HepG2 (cell line): ENCODE measurements around the gene OGFOD3. TPM values are rescaled to one million over a fixed set of nuclear protein-coding genes. Genes with fewer than 3 reads are reported as not detected.

Source experiments
- HNF4A ChIP-seq: sonication (generic); formaldehyde crosslinking; IDR thresholded peaks from 2 replicates; pipeline ENCODE4 v1.4.0; 2020; ENCODE audit warnings: missing genetic modification reagents
- NKX3-1 ChIP-seq: sonication (generic); formaldehyde crosslinking; IDR thresholded peaks from 2 replicates; pipeline ENCODE4 v1.5.0; 2020; ENCODE audit warnings: missing genetic modification reagents
- SIX1 ChIP-seq: sonication (generic); formaldehyde crosslinking; IDR thresholded peaks from 2 replicates; pipeline ENCODE4 v1.4.0; 2020; ENCODE audit warnings: missing genetic modification reagents, borderline replicate concordance
- ZNF292 ChIP-seq: sonication (generic); formaldehyde crosslinking; IDR thresholded peaks from 2 replicates; pipeline ENCODE4 v1.8.1; 2022; ENCODE audit warnings: mild to moderate bottlenecking, low read depth, missing genetic modification reagents, borderline replicate concordance
- ZNF547 ChIP-seq: sonication (generic); formaldehyde crosslinking; IDR thresholded peaks from 2 replicates; pipeline ENCODE4 v1.5.1; 2020; ENCODE audit warnings: mild to moderate bottlenecking, missing genetic modification reagents
- ZNF572 ChIP-seq: sonication (generic); formaldehyde crosslinking; IDR thresholded peaks from 2 replicates; pipeline ENCODE4 v1.5.1; 2020; ENCODE audit warnings: mild to moderate bottlenecking, missing genetic modification reagents
- ZNF660 ChIP-seq: sonication (generic); formaldehyde crosslinking; IDR thresholded peaks from 2 replicates; pipeline ENCODE4 v1.5.1; 2020; ENCODE audit warnings: mild to moderate bottlenecking, low read depth, missing genetic modification reagents, borderline replicate concordance
- polyA plus RNA-seq, 8 experiments: library from polyadenylated mRNA; depleted of rRNA in 3 of 8; stranded (reverse) in 7 of 8; unstranded in 1 of 8; fragments of >200 nt; fragmentation: Illumina TruSeq in 4 of 8; extraction: Trizol in 4 of 8; gene quantifications; 2 replicates each; pipeline versions ENCODE4 v1.2.1 to v1.2.3, GENCODE V29; 2011 to 2016; ENCODE audit warnings: low read depth in 4 of 8, missing spikeins in 1 of 8, mixed read lengths in 1 of 8; ENCODE audit not compliant: insufficient read depth in 1 of 8
- total RNA-seq, 5 experiments: library from RNA; depleted of rRNA; stranded (reverse); fragments of >200 nt; fragmentation: Illumina TruSeq; extraction: Trizol; gene quantifications; 2 replicates each; pipeline ENCODE4 v1.2.3, GENCODE V29; 2016; ENCODE audit warnings: low read depth in 1 of 5
- TF ChIP-seq, protein P1 (sequence below): sonication (generic); formaldehyde crosslinking; IDR thresholded peaks from 2 replicates; pipeline ENCODE4 v1.9.0; 2022; ENCODE audit warnings: missing genetic modification reagents, mild to moderate bottlenecking, borderline replicate concordance
- TF ChIP-seq, protein P2 (sequence below): sonication (generic); formaldehyde crosslinking; conservative IDR thresholded peaks from 2 replicates; pipeline ENCODE4 v1.8.0; 2022; ENCODE audit warnings: low read depth, missing genetic modification reagents
- TF ChIP-seq, protein P3 (sequence below): sonication (generic); formaldehyde crosslinking; IDR thresholded peaks from 2 replicates; pipeline ENCODE4 v1.5.0; 2020; ENCODE audit warnings: missing genetic modification reagents, mild to moderate bottlenecking, borderline replicate concordance
- TF ChIP-seq, protein P4 (sequence below): sonication (generic); formaldehyde crosslinking; IDR thresholded peaks from 2 replicates; pipeline ENCODE4 v1.8.1; 2023; ENCODE audit warnings: mild to moderate bottlenecking, missing genetic modification reagents
- TF ChIP-seq, protein P5 (sequence below): sonication (generic); IDR thresholded peaks from 2 replicates; pipeline ENCODE4 v1.6.1; 2016; ENCODE audit warnings: low read depth, borderline replicate concordance
- TF ChIP-seq, protein P6 (sequence below): sonication (generic); formaldehyde crosslinking; IDR thresholded peaks from 2 replicates; pipeline ENCODE4 v1.8.0; 2022; ENCODE audit warnings: missing genetic modification reagents, mild to moderate bottlenecking, borderline replicate concordance
- TF ChIP-seq, protein P7 (sequence below), 2 experiments: IDR thresholded peaks; 2 replicates each; pipeline ENCODE4 v1.6.1; 2011 to 2012; ENCODE audit warnings: low read length in 2 of 2, borderline replicate concordance in 1 of 2, low read depth in 1 of 2, mild to moderate bottlenecking in 1 of 2, moderate library complexity in 1 of 2

OGFOD3 gene
- total and polyA plus RNA-seq, 2 of the 13 experiments (the other 11 are each of a cell fraction or from before 2014, with no cell fraction given), result 40.0 to 42.1 TPM

DNA sequence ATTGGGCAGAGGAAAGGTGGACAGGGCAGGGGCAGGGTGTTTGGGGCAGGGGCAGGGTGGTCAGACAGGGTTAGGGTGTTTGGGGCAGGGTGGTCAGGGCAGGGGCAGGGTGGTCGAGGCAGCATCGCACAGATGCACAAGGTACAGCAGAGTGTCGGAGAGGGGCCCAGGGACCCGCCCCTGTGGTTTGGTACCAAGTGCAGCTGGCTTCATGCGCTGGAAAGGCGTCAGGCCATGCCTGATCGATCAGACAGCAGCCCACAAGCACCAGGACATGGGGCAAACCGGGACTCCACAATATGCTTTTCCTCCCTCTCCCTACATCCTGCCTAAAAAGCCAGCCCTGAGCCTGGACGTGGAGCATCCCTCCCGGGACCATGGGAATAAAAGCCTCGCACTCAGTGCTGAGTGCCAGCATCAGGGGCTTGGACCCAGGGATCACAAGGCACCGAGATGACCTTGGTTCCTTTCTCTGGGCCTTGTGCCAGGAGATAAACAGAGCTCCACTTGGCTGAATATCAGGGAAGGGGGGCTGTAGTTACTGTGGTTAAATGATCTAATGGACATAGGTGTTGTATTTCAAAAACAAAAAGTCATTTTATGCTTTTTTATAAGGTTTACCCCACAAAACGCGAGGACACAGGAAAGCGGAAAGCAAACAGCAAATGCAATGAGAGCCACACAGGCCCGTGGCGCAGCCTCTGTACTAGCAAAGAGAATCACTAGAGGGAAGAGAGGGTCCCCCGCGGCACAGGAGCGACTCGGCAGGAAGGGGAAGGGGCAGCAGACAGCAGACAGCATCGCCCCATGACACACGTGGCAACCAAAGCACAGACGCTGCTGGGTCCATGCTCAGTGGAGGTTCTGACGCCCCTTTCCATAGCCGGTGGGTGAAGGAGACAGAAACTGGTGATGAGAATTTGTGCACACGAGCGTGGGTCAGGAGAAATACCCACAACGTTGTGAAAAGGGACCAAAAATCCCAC, 5.6 kb downstream of the OGFOD3 start (continued):
- peak; percentile 59; the same call in 1 of the 2 replicates for TF ChIP-seq SIX1
- TF ChIP-seq ZNF547 (CRISPR knock-in tag), result no peak
- 0 out of 2 replicates have a peak, but pooled peaks have one; percentile 69 for TF ChIP-seq ZNF572 (CRISPR knock-in tag)
- TF ChIP-seq, protein P1, sequence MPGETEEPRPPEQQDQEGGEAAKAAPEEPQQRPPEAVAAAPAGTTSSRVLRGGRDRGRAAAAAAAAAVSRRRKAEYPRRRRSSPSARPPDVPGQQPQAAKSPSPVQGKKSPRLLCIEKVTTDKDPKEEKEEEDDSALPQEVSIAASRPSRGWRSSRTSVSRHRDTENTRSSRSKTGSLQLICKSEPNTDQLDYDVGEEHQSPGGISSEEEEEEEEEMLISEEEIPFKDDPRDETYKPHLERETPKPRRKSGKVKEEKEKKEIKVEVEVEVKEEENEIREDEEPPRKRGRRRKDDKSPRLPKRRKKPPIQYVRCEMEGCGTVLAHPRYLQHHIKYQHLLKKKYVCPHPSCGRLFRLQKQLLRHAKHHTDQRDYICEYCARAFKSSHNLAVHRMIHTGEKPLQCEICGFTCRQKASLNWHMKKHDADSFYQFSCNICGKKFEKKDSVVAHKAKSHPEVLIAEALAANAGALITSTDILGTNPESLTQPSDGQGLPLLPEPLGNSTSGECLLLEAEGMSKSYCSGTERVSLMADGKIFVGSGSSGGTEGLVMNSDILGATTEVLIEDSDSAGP, result peak; percentile 67; the same call in 1 of the 2 replicates
- TF ChIP-seq, protein P2, sequence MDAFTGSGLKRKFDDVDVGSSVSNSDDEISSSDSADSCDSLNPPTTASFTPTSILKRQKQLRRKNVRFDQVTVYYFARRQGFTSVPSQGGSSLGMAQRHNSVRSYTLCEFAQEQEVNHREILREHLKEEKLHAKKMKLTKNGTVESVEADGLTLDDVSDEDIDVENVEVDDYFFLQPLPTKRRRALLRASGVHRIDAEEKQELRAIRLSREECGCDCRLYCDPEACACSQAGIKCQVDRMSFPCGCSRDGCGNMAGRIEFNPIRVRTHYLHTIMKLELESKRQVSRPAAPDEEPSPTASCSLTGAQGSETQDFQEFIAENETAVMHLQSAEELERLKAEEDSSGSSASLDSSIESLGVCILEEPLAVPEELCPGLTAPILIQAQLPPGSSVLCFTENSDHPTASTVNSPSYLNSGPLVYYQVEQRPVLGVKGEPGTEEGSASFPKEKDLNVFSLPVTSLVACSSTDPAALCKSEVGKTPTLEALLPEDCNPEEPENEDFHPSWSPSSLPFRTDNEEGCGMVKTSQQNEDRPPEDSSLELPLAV, result no peak
- TF ChIP-seq NKX3-1 (CRISPR knock-in tag), result no peak
- TF ChIP-seq, protein P3, sequence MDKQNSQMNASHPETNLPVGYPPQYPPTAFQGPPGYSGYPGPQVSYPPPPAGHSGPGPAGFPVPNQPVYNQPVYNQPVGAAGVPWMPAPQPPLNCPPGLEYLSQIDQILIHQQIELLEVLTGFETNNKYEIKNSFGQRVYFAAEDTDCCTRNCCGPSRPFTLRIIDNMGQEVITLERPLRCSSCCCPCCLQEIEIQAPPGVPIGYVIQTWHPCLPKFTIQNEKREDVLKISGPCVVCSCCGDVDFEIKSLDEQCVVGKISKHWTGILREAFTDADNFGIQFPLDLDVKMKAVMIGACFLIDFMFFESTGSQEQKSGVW (CRISPR knock-in tag), result no peak
- TF ChIP-seq, protein P4, sequence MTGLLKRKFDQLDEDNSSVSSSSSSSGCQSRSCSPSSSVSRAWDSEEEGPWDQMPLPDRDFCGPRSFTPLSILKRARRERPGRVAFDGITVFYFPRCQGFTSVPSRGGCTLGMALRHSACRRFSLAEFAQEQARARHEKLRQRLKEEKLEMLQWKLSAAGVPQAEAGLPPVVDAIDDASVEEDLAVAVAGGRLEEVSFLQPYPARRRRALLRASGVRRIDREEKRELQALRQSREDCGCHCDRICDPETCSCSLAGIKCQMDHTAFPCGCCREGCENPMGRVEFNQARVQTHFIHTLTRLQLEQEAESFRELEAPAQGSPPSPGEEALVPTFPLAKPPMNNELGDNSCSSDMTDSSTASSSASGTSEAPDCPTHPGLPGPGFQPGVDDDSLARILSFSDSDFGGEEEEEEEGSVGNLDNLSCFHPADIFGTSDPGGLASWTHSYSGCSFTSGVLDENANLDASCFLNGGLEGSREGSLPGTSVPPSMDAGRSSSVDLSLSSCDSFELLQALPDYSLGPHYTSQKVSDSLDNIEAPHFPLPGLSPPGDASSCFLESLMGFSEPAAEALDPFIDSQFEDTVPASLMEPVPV, result no peak
- no peak for TF ChIP-seq ZNF660 (CRISPR knock-in tag)
- TF ChIP-seq, protein P5, sequence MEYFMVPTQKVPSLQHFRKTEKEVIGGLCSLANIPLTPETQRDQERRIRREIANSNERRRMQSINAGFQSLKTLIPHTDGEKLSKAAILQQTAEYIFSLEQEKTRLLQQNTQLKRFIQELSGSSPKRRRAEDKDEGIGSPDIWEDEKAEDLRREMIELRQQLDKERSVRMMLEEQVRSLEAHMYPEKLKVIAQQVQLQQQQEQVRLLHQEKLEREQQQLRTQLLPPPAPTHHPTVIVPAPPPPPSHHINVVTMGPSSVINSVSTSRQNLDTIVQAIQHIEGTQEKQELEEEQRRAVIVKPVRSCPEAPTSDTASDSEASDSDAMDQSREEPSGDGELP, result no peak
- peak; percentile 75 for TF ChIP-seq HNF4A
- TF ChIP-seq, protein P6, sequence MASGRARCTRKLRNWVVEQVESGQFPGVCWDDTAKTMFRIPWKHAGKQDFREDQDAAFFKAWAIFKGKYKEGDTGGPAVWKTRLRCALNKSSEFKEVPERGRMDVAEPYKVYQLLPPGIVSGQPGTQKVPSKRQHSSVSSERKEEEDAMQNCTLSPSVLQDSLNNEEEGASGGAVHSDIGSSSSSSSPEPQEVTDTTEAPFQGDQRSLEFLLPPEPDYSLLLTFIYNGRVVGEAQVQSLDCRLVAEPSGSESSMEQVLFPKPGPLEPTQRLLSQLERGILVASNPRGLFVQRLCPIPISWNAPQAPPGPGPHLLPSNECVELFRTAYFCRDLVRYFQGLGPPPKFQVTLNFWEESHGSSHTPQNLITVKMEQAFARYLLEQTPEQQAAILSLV, result peak; percentile 49; the same call in 1 of the 2 replicates
- TF ChIP-seq, protein P7, sequence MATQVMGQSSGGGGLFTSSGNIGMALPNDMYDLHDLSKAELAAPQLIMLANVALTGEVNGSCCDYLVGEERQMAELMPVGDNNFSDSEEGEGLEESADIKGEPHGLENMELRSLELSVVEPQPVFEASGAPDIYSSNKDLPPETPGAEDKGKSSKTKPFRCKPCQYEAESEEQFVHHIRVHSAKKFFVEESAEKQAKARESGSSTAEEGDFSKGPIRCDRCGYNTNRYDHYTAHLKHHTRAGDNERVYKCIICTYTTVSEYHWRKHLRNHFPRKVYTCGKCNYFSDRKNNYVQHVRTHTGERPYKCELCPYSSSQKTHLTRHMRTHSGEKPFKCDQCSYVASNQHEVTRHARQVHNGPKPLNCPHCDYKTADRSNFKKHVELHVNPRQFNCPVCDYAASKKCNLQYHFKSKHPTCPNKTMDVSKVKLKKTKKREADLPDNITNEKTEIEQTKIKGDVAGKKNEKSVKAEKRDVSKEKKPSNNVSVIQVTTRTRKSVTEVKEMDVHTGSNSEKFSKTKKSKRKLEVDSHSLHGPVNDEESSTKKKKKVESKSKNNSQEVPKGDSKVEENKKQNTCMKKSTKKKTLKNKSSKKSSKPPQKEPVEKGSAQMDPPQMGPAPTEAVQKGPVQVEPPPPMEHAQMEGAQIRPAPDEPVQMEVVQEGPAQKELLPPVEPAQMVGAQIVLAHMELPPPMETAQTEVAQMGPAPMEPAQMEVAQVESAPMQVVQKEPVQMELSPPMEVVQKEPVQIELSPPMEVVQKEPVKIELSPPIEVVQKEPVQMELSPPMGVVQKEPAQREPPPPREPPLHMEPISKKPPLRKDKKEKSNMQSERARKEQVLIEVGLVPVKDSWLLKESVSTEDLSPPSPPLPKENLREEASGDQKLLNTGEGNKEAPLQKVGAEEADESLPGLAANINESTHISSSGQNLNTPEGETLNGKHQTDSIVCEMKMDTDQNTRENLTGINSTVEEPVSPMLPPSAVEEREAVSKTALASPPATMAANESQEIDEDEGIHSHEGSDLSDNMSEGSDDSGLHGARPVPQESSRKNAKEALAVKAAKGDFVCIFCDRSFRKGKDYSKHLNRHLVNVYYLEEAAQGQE (IDR thresholded peaks at IDR 0.05; ENCODE audit: borderline replicate concordance in 1 of 2, low read depth in 1 of 2, low read length in 2 of 2), result no peak
- no peak for TF ChIP-seq ZNF292 (CRISPR knock-in tag)
